Activated CD4-positive, alpha-beta memory T cell treated with anti-CD3 and anti-CD28 coated beads, Interleukin-2, amount 10 ng/mL, durations not matched to agents 7 days and 5 days (primary cell): ENCODE results near the gene SLC19A2. TPM values are rescaled to one million over a fixed set of nuclear protein-coding genes. Genes with fewer than 3 reads are reported as not detected.

Source experiments
- CTCF ChIA-PET: fragments of 350-600 bp; sonication (Branson Sonifier 250); formaldehyde crosslinking; loops from one replicate; lab custom pipeline; 2021; ENCODE audit warnings: antibody characterized with exemption, inconsistent platforms; lab: Charles Lee
- POLR2A ChIA-PET: fragments of 350-600 bp; sonication (Branson Sonifier 250); formaldehyde crosslinking; loops from one replicate; lab custom pipeline; 2021; ENCODE audit warnings: antibody characterized with exemption; lab: Charles Lee
- DNase-seq: peaks from one replicate; pipeline ENCODE4 v3.0.0-alpha.2; 2020
- H3K27ac Mint-ChIP-seq: one replicate; pipeline ENCODE4 v1.8.0; 2021; ENCODE audit warnings: mild to moderate bottlenecking, mixed read lengths
- H3K27me3 Mint-ChIP-seq: one replicate; pipeline ENCODE4 v1.8.0; 2021; ENCODE audit warnings: mixed read lengths
- H3K36me3 Mint-ChIP-seq: one replicate; pipeline ENCODE4 v1.8.0; 2021; ENCODE audit warnings: low read depth, mixed read lengths
- H3K4me1 Mint-ChIP-seq: one replicate; pipeline ENCODE4 v1.8.0; 2021; ENCODE audit warnings: mixed read lengths
- H3K4me3 Mint-ChIP-seq: one replicate; pipeline ENCODE4 v1.8.0; 2021; ENCODE audit warnings: mild to moderate bottlenecking, mixed read lengths
- H3K9me3 Mint-ChIP-seq: one replicate; pipeline ENCODE4 v1.8.0; 2021; ENCODE audit warnings: mixed read lengths
- total RNA-seq, 2 experiments: library from RNA; stranded (reverse); gene quantifications; one replicate each; pipeline ENCODE4 v1.2.3, GENCODE V29; 2021

Gene SLC19A2
- total RNA-seq, 2 experiments from 2014 or later, result 6.7 to 6.8 TPM

GRCh38 chr1:169483500-169483966 lies 2.2 kb downstream of the SLC19A2 start:
- Mint-ChIP-seq H3K4me1 (peaks cover 49% of the 10 kb centered on the region), H3K9me3 (no peaks in the 10 kb centered on the region), H3K4me3 (no peak overlapping the region), H3K27me3 (no peaks in the 10 kb centered on the region), H3K36me3 (peaks cover 3% of the 10 kb centered on the region), H3K27ac (no peak overlapping the region)
- DNase-seq, result no peak
- ChIA-PET CTCF (no interaction called here), POLR2A (no interaction called here)

- CTCF ChIA-PET, result no interaction called here
- Mint-ChIP-seq H3K27me3 (no peaks in the 10 kb centered on the region), H3K9me3 (no peaks in the 10 kb centered on the region), H3K36me3 (peaks cover 15% of the 10 kb centered on the region), H3K27ac (no peak overlapping the region), H3K4me3 (no peak overlapping the region), H3K4me1 (peaks cover 22% of the 10 kb centered on the region)
- no peak for DNase-seq
- POLR2A ChIA-PET, result interaction anchor here (1.2 kb wide), 1 partner anchor 15 kb away, joined by 3 read pairs; no protein-coding TSS in a partner anchor
Observed at GRCh38 chr1:169479363-169480066, 6.2 kb downstream of the SLC19A2 start.

GRCh38 chr1:169478094-169478672 lies 7.6 kb downstream of the SLC19A2 start:
- H3K27ac Mint-ChIP-seq, result no peak overlapping the region
- no peaks in the 10 kb centered on the region for H3K27me3 Mint-ChIP-seq
- peaks cover 9% of the 10 kb centered on the region for H3K4me1 Mint-ChIP-seq
- CTCF ChIA-PET, result no interaction called here
- peaks cover 12% of the 10 kb centered on the region for H3K36me3 Mint-ChIP-seq
- POLR2A ChIA-PET, result no interaction called here
- H3K9me3 Mint-ChIP-seq, result no peaks in the 10 kb centered on the region
- no peak overlapping the region for H3K4me3 Mint-ChIP-seq
- no peak for DNase-seq

GRCh38 chr1:169475806-169476387 lies 9.8 kb downstream of the SLC19A2 start:
- no peak for DNase-seq
- no peaks in the 10 kb centered on the region for H3K27me3 Mint-ChIP-seq
- no peak overlapping the region for H3K27ac Mint-ChIP-seq
- ChIA-PET POLR2A (no interaction called here), CTCF (no interaction called here)
- H3K4me3 Mint-ChIP-seq, result no peak overlapping the region
- H3K36me3 Mint-ChIP-seq, result peaks cover 12% of the 10 kb centered on the region
- no peaks in the 10 kb centered on the region for H3K9me3 Mint-ChIP-seq
- peaks cover 4% of the 10 kb centered on the region for H3K4me1 Mint-ChIP-seq

GRCh38 chr1:169474302-169474995 lies 11.3 kb downstream of the SLC19A2 start:
- ChIA-PET CTCF (no interaction called here), POLR2A (no interaction called here)
- no peaks in the 10 kb centered on the region for H3K4me1 Mint-ChIP-seq
- no peaks in the 10 kb centered on the region for H3K9me3 Mint-ChIP-seq
- no peak overlapping the region for H3K27ac Mint-ChIP-seq
- H3K4me3 Mint-ChIP-seq, result no peak overlapping the region
- peaks cover 12% of the 10 kb centered on the region for H3K36me3 Mint-ChIP-seq
- H3K27me3 Mint-ChIP-seq, result no peaks in the 10 kb centered on the region
- no peak for DNase-seq

GRCh38 chr1:169473347-169473746 lies 12.4 kb downstream of the SLC19A2 start:
- H3K4me1 Mint-ChIP-seq, result peaks cover 5% of the 10 kb centered on the region
- DNase-seq, result no peak
- ChIA-PET POLR2A (no interaction called here), CTCF (no interaction called here)
- H3K27ac Mint-ChIP-seq, result no peak overlapping the region
- H3K4me3 Mint-ChIP-seq, result no peak overlapping the region
- peaks cover 12% of the 10 kb centered on the region for H3K36me3 Mint-ChIP-seq
- no peaks in the 10 kb centered on the region for H3K27me3 Mint-ChIP-seq
- no peaks in the 10 kb centered on the region for H3K9me3 Mint-ChIP-seq

- Mint-ChIP-seq H3K4me1 (peaks cover 5% of the 10 kb centered on the region), H3K4me3 (no peak overlapping the region)
- CTCF ChIA-PET, result interaction anchor here (1.5 kb wide), 1 partner anchor 240 kb away, joined by 3 read pairs; no protein-coding TSS in a partner anchor
Observed at GRCh38 chr1:169472738-169473137, 13.0 kb downstream of the SLC19A2 start.

GRCh38 chr1:169468982-169469381 lies 16.8 kb downstream of the SLC19A2 start:
- H3K36me3 Mint-ChIP-seq, result peaks cover 6% of the 10 kb centered on the region
- H3K4me3 Mint-ChIP-seq, result no peak overlapping the region
- no peaks in the 10 kb centered on the region for H3K9me3 Mint-ChIP-seq
- H3K4me1 Mint-ChIP-seq, result peaks cover 5% of the 10 kb centered on the region
- no peak for DNase-seq
- ChIA-PET CTCF (interaction anchor here (0.9 kb wide), 1 partner anchor 13 kb away, joined by 3 read pairs; no protein-coding TSS in a partner anchor), POLR2A (no interaction called here)
- no peaks in the 10 kb centered on the region for H3K27me3 Mint-ChIP-seq
- H3K27ac Mint-ChIP-seq, result no peak overlapping the region

More at GRCh38 chr1:169472738-169473137, 13.0 kb downstream of the SLC19A2 start:
- peaks cover 10% of the 10 kb centered on the region for H3K36me3 Mint-ChIP-seq
- no peaks in the 10 kb centered on the region for H3K27me3 Mint-ChIP-seq
- POLR2A ChIA-PET, result no interaction called here
- H3K27ac Mint-ChIP-seq, result no peak overlapping the region
- DNase-seq, result no peak
- no peaks in the 10 kb centered on the region for H3K9me3 Mint-ChIP-seq

GRCh38 chr1:169466259-169467230 lies 19.2 kb downstream of the SLC19A2 start:
- H3K27ac Mint-ChIP-seq, result no peak overlapping the region

GRCh38 chr1:169465281-169465680 lies 20.5 kb downstream of the SLC19A2 start:
- Mint-ChIP-seq H3K27me3 (peaks cover 3% of the 10 kb centered on the region), H3K4me1 (peaks cover 18% of the 10 kb centered on the region), H3K9me3 (peaks cover 4% of the 10 kb centered on the region), H3K36me3 (peaks cover 13% of the 10 kb centered on the region), H3K27ac (no peak overlapping the region), H3K4me3 (no peak overlapping the region)
- ChIA-PET CTCF (interaction anchor here (1.4 to 1.7 kb wide), 2 partner anchors 81 to 83 kb away, joined by 4 to 7 read pairs; no protein-coding TSS in a partner anchor), POLR2A (interaction anchor here (1.0 kb wide), 1 partner anchor 14 kb away, joined by 3 read pairs; no protein-coding TSS in a partner anchor)
- no peak for DNase-seq

More at GRCh38 chr1:169466259-169467230, 19.2 kb downstream of the SLC19A2 start:
- Mint-ChIP-seq H3K4me1 (peaks cover 5% of the 10 kb centered on the region), H3K27me3 (no peaks in the 10 kb centered on the region), H3K9me3 (no peaks in the 10 kb centered on the region), H3K4me3 (no peak overlapping the region), H3K36me3 (peaks cover 6% of the 10 kb centered on the region)
- POLR2A ChIA-PET, result no interaction called here
- CTCF ChIA-PET, result interaction anchor here (1.0 to 1.7 kb wide), 3 partner anchors 80 to 863 kb away, joined by 3 to 7 read pairs (median 4); no protein-coding TSS in a partner anchor
- DNase-seq, result no peak

GRCh38 chr1:169462385-169462784 lies 23.4 kb downstream of the SLC19A2 start:
- Mint-ChIP-seq H3K27me3 (peaks cover 3% of the 10 kb centered on the region), H3K4me1 (peaks cover 23% of the 10 kb centered on the region), H3K4me3 (no peak overlapping the region), H3K27ac (no peak overlapping the region), H3K36me3 (peaks cover 10% of the 10 kb centered on the region), H3K9me3 (peaks cover 4% of the 10 kb centered on the region)
- ChIA-PET POLR2A (no interaction called here), CTCF (no interaction called here)
- no peak for DNase-seq
